Nucleus accumbens (tissue), 56 donors: ENCODE data around the gene NRM.
"Not testable (repeated sequence)": the region's sequence is repeated elsewhere in the genome, so short reads cannot be mapped to it uniquely, and the experiment has no call there.

Source experiments
- DNase-seq, 56 donors: peaks; one replicate each; lab custom pipeline; 2025; lab: John Stamatoyannopoulos, UW

Gene NRM

DNA sequence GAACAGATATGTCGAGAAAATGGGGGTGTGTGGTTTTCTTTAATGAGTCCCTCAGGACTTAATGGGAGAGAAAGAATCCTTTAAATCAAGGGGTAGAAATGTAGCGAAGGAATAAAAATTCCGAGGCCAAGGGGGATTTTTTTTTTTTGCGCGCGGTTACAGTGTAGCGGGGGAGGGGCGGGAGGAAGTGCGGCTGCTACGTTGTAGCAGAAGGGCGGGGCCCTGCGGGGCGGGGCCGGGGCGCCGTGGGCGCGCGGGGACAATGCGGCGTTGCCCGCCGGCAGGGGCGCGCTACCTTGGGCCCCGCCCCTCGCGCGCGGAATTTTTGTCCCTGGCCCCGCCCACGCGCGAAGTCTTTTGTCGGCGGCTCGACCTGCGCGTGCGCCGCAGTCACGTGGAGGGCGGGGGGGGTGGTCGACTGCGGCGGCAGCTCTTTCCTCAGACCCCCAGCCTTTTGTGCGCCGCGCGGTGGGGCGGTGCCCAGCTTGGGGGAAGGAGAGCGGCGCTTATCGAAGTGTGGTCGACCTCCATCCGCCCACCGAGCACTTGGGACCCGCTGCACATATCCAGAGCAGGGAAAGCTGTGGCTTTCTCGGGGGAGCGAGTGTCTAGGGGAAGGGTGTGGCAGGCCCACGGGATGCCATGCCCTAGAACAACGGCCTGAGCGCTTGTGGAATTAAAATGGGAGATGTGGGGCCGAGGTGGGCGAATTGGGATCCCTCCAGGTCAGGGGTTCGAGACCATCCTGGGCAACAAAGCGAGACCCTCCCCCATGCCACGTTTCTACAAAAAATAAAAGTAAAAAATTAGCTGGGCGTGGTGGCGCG lies 30.6 kb upstream of the NRM start:
- DNase-seq = peak in 55 of 56 donors; percentile 49 to 93 (median 80)

GRCh38 chr6:30720738-30721197 lies 30.0 kb upstream of the NRM start:
- peak in 44 of 56 donors; percentile 11 to 66 (median 33) for DNase-seq

- DNase-seq = peak; percentile 77 to 99 (median 96)
Measured at GRCh38 chr6:30719791-30720737, 29.3 kb upstream of the NRM start, which contains the start of gene TUBB. TUBB (plus strand) TSS chr6:30720352; CDS start chr6:30720507, 155 bp downstream.

- no peak for DNase-seq
Measured at GRCh38 chr6:30719356-30719755, 28.6 kb upstream of the NRM start.

- DNase-seq = not testable (repeated sequence)
Measured at GRCh38 chr6:30717845-30718720, 27.3 kb upstream of the NRM start.

DNA sequence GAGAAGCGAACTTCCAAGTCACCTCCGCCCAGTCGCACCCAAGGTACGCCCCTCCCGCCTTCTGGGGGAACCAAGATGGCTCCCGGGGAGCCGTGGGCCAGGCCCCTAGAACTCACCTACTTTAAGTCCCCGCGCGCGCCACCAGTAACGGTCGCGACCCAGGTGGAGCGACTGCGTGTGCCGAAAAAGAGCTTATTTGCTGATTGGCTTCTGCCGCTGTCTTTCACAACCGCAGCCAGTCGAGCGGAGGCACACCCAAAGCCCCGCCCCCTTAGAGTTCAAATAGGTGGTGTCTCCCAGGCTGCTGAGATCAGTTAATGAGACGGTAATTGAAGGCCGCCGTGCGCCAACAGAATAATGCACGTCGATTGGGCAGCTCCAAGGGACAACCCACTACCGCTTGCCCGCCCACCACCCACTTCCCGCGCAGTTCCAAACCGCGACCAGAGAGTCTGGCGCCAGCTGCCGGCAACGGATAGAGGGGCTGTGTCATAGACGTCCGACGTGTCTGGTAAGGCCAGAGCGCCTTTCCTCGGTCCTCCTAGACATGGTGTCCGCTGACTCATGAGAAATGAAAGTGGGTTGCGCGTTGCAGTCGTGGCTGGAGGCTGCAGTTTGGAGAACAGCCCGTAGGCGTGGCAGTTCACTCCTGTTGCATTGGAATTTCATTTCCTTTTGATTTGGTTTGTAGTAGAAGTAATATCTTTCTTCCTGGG lies 26.5 kb upstream of the NRM start, which contains the start of gene MDC1:
TSS of gene MDC1 (minus strand) at position 153 of the 716 bp plus-strand sequence. CDS start 2,106 bp downstream, outside the sequence.
- peak; percentile 79 to 100 (median 99) for DNase-seq

GRCh38 chr6:30716879-30717128 lies 26.0 kb upstream of the NRM start:
- DNase-seq = no peak

DNA sequence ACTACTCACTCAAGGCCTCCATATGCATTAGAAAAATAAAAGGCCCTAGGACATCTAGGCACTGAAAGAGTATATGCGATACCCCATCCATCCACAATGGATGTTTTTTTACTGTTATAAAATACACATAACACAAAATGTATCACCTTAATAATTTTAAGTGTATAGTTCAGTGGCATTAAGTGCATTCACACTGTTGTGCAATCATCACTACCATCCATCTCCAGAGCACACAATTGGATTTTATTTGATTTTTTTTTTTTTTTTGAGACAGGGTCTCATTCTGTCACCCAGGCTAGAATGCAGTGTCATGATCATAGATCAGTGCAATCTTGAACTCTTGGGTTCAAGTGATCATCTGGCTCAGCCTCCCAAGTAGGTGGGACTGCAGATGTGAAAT lies 23.5 kb upstream of the NRM start:
- no peak for DNase-seq

DNA sequence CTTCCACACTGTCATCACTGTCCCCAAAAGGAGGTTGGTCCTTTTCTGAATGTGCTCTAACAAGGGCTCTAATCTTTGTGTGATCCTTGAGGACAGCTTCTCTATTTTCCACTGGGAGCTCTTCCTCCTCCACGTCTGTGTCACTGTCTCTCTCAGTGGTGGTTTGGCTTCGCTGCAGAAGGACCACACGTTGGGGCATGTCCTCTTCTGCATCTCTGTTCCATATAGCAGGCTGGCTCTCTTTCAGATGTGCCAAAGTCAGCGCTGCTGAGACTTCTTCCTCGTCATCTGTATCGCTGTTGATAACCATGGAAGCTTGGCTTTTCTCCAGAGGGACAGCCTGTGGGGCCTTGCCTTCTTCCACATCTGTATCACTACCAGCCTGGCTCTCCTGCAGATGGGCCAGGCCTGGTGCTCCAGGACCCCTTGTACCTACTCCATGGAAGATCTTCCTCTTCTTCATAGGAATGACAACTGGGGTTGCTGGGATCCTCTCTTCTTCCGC lies 21.7 kb upstream of the NRM start:
- DNase-seq = no peak

GRCh38 chr6:30711758-30712380 lies 21.1 kb upstream of the NRM start:
- DNase-seq = no peak

DNA sequence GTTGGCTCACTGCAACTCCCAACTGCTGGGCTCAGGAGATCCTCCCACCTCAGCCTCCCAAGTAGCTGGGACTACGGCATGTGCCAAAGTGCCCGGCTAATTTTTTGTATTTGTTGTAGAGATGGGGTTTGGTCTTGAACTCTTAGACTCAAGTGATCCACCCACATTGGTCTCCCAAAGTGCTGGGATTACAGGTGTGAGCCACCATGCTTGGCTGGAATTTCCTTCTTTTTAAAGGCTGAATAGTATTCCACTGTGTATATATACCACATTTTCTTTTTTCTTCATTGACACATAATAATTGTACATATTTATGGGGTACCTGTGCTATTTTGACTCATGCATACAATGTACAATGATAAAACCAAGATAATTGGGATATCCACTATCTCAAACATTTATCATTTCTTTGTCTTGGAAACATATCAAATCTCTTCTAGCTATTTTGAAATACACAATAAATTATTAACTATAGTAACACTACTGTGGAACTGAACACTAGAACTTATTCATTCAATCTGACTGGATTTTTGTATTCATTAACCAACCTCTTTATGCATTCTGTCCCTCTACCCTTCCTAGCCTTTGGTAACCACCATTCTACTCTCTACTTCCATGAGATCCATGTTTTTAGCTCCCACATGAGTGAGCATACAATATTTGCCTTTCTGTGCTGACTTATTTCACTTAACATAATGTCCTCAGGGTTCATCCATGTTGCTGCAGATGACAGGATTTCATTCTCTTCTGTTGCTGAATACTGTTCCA lies 18.5 kb upstream of the NRM start:
- DNase-seq = no peak

GRCh38 chr6:30707281-30707850 lies 16.6 kb upstream of the NRM start:
- no peak for DNase-seq

DNA sequence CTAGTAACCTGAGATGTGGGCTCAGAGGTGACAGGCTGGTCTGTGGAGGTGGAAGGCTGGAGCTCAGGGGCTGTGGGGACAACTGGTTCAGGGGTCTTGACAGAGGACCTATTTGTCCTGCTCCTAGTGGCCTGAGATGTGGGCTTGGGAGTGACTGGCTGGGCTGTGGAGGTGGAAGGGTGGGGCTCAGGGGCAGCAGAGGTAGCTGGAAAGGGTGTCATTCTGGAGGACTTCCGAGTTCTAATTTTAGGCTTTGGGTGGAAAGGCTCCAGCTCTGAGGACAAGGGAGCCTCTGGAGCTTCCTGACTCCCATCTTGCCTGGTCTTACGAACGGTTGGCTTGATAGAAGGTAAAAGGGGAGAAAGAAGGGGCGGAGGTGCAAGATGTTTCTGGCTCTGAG lies 14.8 kb upstream of the NRM start:
- DNase-seq = no peak

GRCh38 chr6:30703821-30704220 lies 13.0 kb upstream of the NRM start:
- no peak for DNase-seq

DNA sequence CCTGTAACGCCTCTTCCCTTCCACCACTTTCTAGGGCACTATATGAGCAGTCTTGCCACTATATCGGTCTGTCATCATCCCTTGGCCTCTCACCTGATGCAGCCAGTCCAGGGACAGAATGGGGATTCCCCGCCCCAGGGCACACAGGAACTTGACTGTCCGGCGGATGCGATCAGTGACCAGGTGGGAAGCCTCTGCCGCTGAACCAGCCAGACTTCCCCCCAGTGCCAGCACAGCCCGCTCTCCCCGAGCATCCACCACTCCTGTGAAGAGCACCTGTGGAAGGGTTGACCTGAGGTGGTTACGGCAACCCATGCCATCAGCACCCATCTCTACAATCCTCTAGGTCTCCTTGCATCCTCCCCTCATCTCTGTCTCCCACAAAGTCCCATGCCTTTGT lies 12.2 kb upstream of the NRM start:
- no peak for DNase-seq

GRCh38 chr6:30700340-30700739 lies 9.6 kb upstream of the NRM start:
- DNase-seq = no peak

DNA sequence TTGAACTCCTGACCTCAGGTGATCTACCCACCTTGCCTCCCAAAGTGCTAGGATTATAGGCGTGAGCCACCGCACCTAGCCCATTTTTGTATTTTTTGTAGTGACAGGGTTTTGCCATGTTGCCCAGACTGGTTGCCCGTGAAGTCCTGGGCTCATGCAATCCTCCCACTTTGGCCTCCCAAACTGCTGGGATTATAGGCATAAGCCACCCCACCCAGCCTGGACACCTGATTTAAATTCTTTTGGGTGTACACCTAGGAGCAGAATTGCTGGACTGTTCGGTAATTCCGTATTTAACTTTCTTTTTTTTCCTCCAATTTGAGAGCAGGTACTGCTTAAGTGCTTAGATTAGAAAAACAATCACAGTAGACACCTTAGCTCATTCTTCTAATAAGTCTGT lies 5.6 kb upstream of the NRM start:
- no peak for DNase-seq
